ENCODE data around the gene CEP170B.

DNA sequence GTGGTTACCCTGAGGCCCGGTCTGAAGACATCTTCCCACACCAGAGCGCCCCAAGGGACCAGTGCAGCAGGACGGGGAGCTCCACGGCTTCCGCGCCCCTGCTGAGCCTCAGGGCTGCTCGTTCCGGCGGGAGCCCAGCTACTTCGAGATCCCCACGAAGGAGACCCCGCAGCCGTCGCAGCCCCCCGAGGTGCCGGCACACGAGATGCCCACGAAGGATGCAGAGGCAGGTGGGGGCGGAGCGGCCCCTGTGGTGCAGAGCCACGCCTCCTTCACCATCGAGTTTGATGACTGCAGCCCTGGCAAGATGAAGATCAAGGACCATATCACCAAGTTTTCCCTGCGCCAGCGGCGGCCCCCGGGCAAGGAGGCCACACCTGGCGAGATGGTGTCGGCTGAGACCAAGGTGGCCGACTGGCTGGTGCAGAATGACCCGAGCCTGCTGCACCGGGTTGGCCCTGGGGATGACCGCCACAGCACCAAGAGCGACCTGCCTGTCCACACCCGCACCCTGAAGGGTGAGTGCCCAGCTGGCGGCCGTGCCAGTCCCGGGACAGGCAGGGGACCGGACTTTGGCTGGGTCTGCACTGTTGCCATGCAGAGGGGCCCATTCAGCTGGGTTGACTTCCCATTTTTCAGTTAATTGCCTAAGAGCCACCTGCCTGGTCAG, 18.1 kb downstream of the CEP170B start:
- TF ChIP-seq, protein P1, sequence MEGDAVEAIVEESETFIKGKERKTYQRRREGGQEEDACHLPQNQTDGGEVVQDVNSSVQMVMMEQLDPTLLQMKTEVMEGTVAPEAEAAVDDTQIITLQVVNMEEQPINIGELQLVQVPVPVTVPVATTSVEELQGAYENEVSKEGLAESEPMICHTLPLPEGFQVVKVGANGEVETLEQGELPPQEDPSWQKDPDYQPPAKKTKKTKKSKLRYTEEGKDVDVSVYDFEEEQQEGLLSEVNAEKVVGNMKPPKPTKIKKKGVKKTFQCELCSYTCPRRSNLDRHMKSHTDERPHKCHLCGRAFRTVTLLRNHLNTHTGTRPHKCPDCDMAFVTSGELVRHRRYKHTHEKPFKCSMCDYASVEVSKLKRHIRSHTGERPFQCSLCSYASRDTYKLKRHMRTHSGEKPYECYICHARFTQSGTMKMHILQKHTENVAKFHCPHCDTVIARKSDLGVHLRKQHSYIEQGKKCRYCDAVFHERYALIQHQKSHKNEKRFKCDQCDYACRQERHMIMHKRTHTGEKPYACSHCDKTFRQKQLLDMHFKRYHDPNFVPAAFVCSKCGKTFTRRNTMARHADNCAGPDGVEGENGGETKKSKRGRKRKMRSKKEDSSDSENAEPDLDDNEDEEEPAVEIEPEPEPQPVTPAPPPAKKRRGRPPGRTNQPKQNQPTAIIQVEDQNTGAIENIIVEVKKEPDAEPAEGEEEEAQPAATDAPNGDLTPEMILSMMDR (IDR thresholded peaks at IDR 0.05), result no peak
- no peak for TF ChIP-seq POLR2A (IDR thresholded peaks at IDR 0.05)

All from uterus (tissue), 2 donors.